ENCODE results near the gene CEP164. TPM values are rescaled to one million over a fixed set of nuclear protein-coding genes. Genes with fewer than 3 reads are reported as not detected.

The CEP164 gene
- total and polyA plus RNA-seq, 2 of the 8 experiments (the other 6 are each of a cell fraction or from before 2014, with no cell fraction given), result 8.4 to 20.8 TPM

- TF ChIP-seq CTCF (IDR thresholded peaks at IDR 0.05; ENCODE audit: control extremely low read depth in 1 of 3, insufficient read depth in 1 of 3, low read depth in 1 of 3, low read length in 3 of 3) (no peak), TCF12 (IDR thresholded peaks at IDR 0.05; ENCODE audit: low read depth, low read length) (no peak), BACH1 (IDR thresholded peaks at IDR 0.05; ENCODE audit: low read length) (no peak), BRCA1 (IDR thresholded peaks at IDR 0.05; ENCODE audit: low read depth, low read length) (no peak), NANOG (IDR thresholded peaks at IDR 0.05; ENCODE audit: insufficient read depth, low read depth, low read length, poor library complexity, severe bottlenecking) (no peak), EZH2 (IDR thresholded peaks at IDR 0.05; ENCODE audit: low read depth, low read length, severe bottlenecking) (no peak), SAP30 (IDR thresholded peaks at IDR 0.05; ENCODE audit: insufficient read depth, insufficient replicate concordance, low read length) (no peak), KDM1A (IDR thresholded peaks at IDR 0.05; ENCODE audit: borderline replicate concordance, low read length) (no peak), SP4 (IDR thresholded peaks at IDR 0.05; ENCODE audit: low read length) (no peak), NRF1 (IDR thresholded peaks at IDR 0.05; ENCODE audit: low read depth, low read length) (no peak)
These were observed 45.8 kb upstream of the CEP164 start (continued) for GRCh38 chr11:117281869-117282268.
